WTC11 (cell line): ENCODE measurements around the gene ACOX2. TPM values are rescaled to one million over a fixed set of nuclear protein-coding genes. Genes with fewer than 3 reads are reported as not detected.

ENCODE experiments used
- ATAC-seq: fragments of 200-7000 bp; cut with Tn5 transposase; 2 replicates; pipeline ENCODE4 v1.10.0; 2021; ENCODE audit warnings: mild to moderate bottlenecking, moderate library complexity
- CTCF ChIA-PET: fragments of 300-600 bp; sonication (Branson Sonifier 250); formaldehyde crosslinking; loops from one replicate; lab custom pipeline; 2021; ENCODE audit warnings: antibody characterized with exemption; lab: Charles Lee
- POLR2A ChIA-PET: fragments of 350-600 bp; sonication (Branson Sonifier 250); formaldehyde crosslinking; loops from one replicate; lab custom pipeline; 2021; ENCODE audit warnings: antibody characterized with exemption; lab: Charles Lee
- DNase-seq: peaks from one replicate; pipeline ENCODE4 v3.0.0; 2021; ENCODE audit warnings: low spot score
- H3K27ac Mint-ChIP-seq: 2 replicates; pipeline ENCODE4 v1.8.0; 2021; ENCODE audit warnings: mixed read lengths
- H3K27me3 Mint-ChIP-seq: 2 replicates; pipeline ENCODE4 v1.8.0; 2021; ENCODE audit warnings: low read depth, mild to moderate bottlenecking, moderate library complexity, mixed read lengths
- H3K36me3 Mint-ChIP-seq: 2 replicates; pipeline ENCODE4 v1.8.0; 2021; ENCODE audit warnings: mixed read lengths
- H3K4me1 Mint-ChIP-seq: 2 replicates; pipeline ENCODE4 v1.8.0; 2022; ENCODE audit warnings: mixed read lengths
- H3K4me3 Mint-ChIP-seq: 2 replicates; pipeline ENCODE4 v1.8.0; 2021; ENCODE audit warnings: mild to moderate bottlenecking, moderate library complexity, mixed read lengths
- H3K9me3 Mint-ChIP-seq: 2 replicates; pipeline ENCODE4 v1.8.0; 2021; ENCODE audit warnings: mixed read lengths
- ELF4 ChIP-seq: sonication (generic); formaldehyde crosslinking; IDR thresholded peaks from 2 replicates; pipeline ENCODE4 v1.8.1; 2022; ENCODE audit warnings: low read depth, mild to moderate bottlenecking, moderate library complexity, missing genetic modification reagents
- ETV6 ChIP-seq: sonication (generic); formaldehyde crosslinking; IDR thresholded peaks from 2 replicates; pipeline ENCODE4 v1.8.1; 2022; ENCODE audit warnings: mild to moderate bottlenecking, missing genetic modification reagents
- FOXP1 ChIP-seq: sonication (generic); formaldehyde crosslinking; IDR thresholded peaks from 2 replicates; pipeline ENCODE4 v1.8.0; 2022; ENCODE audit warnings: missing genetic modification reagents, mild to moderate bottlenecking, moderate library complexity, borderline replicate concordance
- KAT7 ChIP-seq: sonication (generic); formaldehyde crosslinking; IDR thresholded peaks from 2 replicates; pipeline ENCODE4 v1.8.1; 2023; ENCODE audit warnings: missing genetic modification reagents, mild to moderate bottlenecking, borderline replicate concordance
- SMAD3 ChIP-seq: sonication (generic); formaldehyde crosslinking; IDR thresholded peaks from 2 replicates; pipeline ENCODE4 v1.8.0; 2022; ENCODE audit warnings: missing genetic modification reagents, mild to moderate bottlenecking, borderline replicate concordance
- TCF7 ChIP-seq: sonication (generic); formaldehyde crosslinking; IDR thresholded peaks from 2 replicates; pipeline ENCODE4 v1.8.0; 2022; ENCODE audit warnings: mild to moderate bottlenecking, low read depth, missing genetic modification reagents, moderate library complexity
- TP53 ChIP-seq: sonication (generic); formaldehyde crosslinking; IDR thresholded peaks from 2 replicates; pipeline ENCODE4 v1.8.1; 2023; ENCODE audit warnings: mild to moderate bottlenecking, missing genetic modification reagents
- ZBTB21 ChIP-seq: sonication (generic); formaldehyde crosslinking; IDR thresholded peaks from 2 replicates; pipeline ENCODE4 v1.8.1; 2023; ENCODE audit warnings: mild to moderate bottlenecking, missing genetic modification reagents, borderline replicate concordance
- ZNF232 ChIP-seq: sonication (generic); formaldehyde crosslinking; IDR thresholded peaks from 2 replicates; pipeline ENCODE4 v1.8.0; 2022; ENCODE audit warnings: mild to moderate bottlenecking, missing genetic modification reagents
- ZNF396 ChIP-seq: fragments of 250-450 bp; sonication (Bioruptor Pico); IDR thresholded peaks from 2 replicates; pipeline ENCODE4 v1.8.0; 2021; ENCODE audit warnings: mild to moderate bottlenecking, moderate library complexity, borderline replicate concordance
- total RNA-seq: library from RNA; stranded (reverse); gene quantifications from 3 replicates; pipeline ENCODE4 v1.2.3, GENCODE V29; 2021
- TF ChIP-seq, protein P1 (sequence below): fragments of 200-600 bp; IDR thresholded peaks from 2 replicates; pipeline ENCODE4 v1.8.0; 2022; ENCODE audit warnings: antibody characterized with exemption
- TF ChIP-seq, protein P2 (sequence below): fragments of 250-450 bp; sonication (Bioruptor Pico); IDR thresholded peaks from 2 replicates; pipeline ENCODE4 v1.8.0; 2021; ENCODE audit warnings: mild to moderate bottlenecking
- TF ChIP-seq, protein P3 (sequence below): sonication (generic); formaldehyde crosslinking; IDR thresholded peaks from 2 replicates; pipeline ENCODE4 v1.8.1; 2023; ENCODE audit warnings: mild to moderate bottlenecking, missing genetic modification reagents
- TF ChIP-seq, protein P4 (sequence below): sonication (generic); formaldehyde crosslinking; IDR thresholded peaks from 2 replicates; pipeline ENCODE4 v1.8.1; 2023; ENCODE audit warnings: mild to moderate bottlenecking, missing genetic modification reagents, moderate library complexity

ACOX2 gene
- total RNA-seq, 1 experiment from 2014 or later, result 1.1 TPM

DNA sequence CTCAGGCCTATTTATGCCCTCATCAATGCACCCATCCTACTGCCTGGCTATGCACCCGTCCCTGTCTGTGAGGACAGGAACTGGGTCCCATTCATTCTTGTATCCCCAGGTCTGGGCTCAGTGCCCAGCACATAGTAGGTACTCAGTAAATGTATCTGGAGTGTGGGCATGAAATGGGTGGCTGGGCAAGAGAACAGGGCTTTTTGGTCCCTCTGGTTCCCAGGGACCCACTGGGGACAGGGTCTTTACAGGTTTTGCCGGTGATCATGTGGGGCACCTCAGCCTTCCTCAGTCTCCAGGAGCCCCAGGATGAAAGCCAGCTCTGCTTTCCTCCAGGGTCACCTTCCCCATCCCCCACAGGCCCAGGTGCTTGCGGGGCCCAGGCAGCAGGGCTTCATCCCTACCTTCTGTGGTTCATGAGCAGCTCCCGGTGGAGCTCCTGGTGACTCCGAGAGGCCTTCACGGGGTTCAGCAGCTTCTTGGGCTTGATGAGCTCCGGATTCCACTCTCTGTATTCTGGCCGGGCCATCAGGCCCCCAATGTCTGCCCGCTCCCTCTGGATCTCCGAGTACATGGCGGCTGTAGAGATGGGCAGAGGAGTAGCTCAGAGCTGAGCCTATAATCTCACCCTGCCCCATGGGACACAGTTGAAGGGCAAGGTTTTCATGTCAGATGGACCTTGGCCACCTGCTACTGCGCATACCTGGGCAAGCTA, 32.5 kb upstream of the ACOX2 start:
- H3K4me1 Mint-ChIP-seq, result peaks cover 42% of the 10 kb centered on the region
- CTCF ChIA-PET, result interaction anchor here (0.6 to 14.3 kb wide), 26 partner anchors 8 to 1982 kb away, joined by 3 to 223 read pairs (median 6); partner anchors contain the start of genes ACOX2, FAM107A, HTD2 and KCTD6

DNA sequence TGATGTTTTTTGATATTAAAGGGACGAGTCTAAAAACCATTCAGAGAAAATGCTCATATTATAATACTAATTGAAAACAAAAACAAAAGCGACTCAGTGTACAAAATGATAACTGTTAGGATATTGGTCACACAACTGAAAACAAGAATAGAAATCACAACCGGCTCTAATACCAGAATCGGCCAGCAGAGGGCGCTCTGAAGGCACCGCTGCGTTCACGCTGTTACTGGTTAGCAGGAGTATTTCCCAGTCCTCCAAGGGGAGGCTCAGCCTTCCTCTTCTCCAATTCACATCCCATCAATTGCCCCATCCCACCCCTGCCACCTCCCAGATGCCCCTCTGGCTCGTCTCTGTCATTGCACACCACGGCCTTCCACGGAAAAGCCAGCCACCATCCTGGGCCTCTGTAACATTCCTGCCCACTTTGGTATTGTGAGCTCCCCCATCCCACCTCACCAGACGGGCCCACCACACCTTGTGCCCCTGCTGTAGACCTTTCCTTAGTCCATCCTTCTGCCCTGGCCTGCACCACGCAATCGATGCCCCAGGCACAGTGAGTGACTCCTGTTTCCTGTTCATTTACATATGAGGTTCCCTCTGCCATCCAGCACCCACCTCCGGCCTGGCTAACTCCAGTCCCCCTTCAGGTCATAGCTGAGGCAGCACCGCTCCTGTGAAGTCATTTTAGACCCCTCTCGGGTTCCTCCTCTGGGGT, 31.7 kb upstream of the ACOX2 start:
- ATAC-seq (peak; percentile 43), DNase-seq (peak; percentile 88)
- TF ChIP-seq ZNF232 (CRISPR knock-in tag), result no peak
- TF ChIP-seq, protein P1, sequence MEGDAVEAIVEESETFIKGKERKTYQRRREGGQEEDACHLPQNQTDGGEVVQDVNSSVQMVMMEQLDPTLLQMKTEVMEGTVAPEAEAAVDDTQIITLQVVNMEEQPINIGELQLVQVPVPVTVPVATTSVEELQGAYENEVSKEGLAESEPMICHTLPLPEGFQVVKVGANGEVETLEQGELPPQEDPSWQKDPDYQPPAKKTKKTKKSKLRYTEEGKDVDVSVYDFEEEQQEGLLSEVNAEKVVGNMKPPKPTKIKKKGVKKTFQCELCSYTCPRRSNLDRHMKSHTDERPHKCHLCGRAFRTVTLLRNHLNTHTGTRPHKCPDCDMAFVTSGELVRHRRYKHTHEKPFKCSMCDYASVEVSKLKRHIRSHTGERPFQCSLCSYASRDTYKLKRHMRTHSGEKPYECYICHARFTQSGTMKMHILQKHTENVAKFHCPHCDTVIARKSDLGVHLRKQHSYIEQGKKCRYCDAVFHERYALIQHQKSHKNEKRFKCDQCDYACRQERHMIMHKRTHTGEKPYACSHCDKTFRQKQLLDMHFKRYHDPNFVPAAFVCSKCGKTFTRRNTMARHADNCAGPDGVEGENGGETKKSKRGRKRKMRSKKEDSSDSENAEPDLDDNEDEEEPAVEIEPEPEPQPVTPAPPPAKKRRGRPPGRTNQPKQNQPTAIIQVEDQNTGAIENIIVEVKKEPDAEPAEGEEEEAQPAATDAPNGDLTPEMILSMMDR, result peak; percentile 97
- Mint-ChIP-seq H3K27ac (no peak overlapping the region), H3K4me1 (peaks cover 35% of the 10 kb centered on the region), H3K27me3 (peaks cover 6% of the 10 kb centered on the region), H3K4me3 (no peak overlapping the region), H3K9me3 (peaks cover 16% of the 10 kb centered on the region), H3K36me3 (peaks cover 5% of the 10 kb centered on the region)
- POLR2A ChIA-PET, result no interaction called here
- CTCF ChIA-PET, result interaction anchor here (0.6 to 14.3 kb wide), 30 partner anchors 8 to 1983 kb away, joined by 3 to 223 read pairs (median 6); partner anchors contain the start of genes ACOX2, FAM107A, HTD2 and KCTD6

More for the DNA sequence above, 32.5 kb upstream of the ACOX2 start:
- Mint-ChIP-seq H3K4me3 (no peak overlapping the region), H3K27ac (no peak overlapping the region), H3K27me3 (peaks cover 6% of the 10 kb centered on the region), H3K36me3 (peaks cover 2% of the 10 kb centered on the region; the same call in 1 of the 2 replicates), H3K9me3 (peaks cover 11% of the 10 kb centered on the region)
- no peak for TF ChIP-seq ELF4
- no peak for TF ChIP-seq ETV6 (CRISPR knock-in tag)
- no peak for TF ChIP-seq FOXP1
- TF ChIP-seq TP53 (CRISPR knock-in tag), result no peak
- no peak for TF ChIP-seq TCF7 (CRISPR knock-in tag)
- TF ChIP-seq, protein P2, sequence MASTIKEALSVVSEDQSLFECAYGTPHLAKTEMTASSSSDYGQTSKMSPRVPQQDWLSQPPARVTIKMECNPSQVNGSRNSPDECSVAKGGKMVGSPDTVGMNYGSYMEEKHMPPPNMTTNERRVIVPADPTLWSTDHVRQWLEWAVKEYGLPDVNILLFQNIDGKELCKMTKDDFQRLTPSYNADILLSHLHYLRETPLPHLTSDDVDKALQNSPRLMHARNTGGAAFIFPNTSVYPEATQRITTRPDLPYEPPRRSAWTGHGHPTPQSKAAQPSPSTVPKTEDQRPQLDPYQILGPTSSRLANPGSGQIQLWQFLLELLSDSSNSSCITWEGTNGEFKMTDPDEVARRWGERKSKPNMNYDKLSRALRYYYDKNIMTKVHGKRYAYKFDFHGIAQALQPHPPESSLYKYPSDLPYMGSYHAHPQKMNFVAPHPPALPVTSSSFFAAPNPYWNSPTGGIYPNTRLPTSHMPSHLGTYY (CRISPR knock-in tag), result no peak
- TF ChIP-seq, protein P3, sequence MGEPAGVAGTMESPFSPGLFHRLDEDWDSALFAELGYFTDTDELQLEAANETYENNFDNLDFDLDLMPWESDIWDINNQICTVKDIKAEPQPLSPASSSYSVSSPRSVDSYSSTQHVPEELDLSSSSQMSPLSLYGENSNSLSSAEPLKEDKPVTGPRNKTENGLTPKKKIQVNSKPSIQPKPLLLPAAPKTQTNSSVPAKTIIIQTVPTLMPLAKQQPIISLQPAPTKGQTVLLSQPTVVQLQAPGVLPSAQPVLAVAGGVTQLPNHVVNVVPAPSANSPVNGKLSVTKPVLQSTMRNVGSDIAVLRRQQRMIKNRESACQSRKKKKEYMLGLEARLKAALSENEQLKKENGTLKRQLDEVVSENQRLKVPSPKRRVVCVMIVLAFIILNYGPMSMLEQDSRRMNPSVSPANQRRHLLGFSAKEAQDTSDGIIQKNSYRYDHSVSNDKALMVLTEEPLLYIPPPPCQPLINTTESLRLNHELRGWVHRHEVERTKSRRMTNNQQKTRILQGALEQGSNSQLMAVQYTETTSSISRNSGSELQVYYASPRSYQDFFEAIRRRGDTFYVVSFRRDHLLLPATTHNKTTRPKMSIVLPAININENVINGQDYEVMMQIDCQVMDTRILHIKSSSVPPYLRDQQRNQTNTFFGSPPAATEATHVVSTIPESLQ (CRISPR knock-in tag), result no peak
- TF ChIP-seq ZNF396, result no peak
- TF ChIP-seq, protein P4, sequence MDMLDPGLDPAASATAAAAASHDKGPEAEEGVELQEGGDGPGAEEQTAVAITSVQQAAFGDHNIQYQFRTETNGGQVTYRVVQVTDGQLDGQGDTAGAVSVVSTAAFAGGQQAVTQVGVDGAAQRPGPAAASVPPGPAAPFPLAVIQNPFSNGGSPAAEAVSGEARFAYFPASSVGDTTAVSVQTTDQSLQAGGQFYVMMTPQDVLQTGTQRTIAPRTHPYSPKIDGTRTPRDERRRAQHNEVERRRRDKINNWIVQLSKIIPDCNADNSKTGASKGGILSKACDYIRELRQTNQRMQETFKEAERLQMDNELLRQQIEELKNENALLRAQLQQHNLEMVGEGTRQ, result no peak
- ATAC-seq (no peak), DNase-seq (no peak)
- POLR2A ChIA-PET, result no interaction called here

DNA sequence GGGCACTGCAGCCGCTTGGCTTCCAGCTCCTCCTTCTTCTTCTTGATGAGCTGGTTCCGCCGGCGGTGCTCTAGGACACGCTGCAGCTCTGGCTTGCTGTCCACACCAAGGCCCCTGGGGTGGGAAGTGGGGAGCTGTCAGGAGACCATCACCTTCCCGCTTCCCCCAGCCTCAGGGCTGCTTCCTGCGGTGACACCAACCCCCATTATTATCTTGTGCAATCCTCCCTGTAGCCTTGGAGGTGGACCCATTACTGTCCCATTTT, 30.2 kb upstream of the ACOX2 start:
- ChIA-PET CTCF (interaction anchor here (1.0 to 14.3 kb wide), 13 partner anchors 9 to 261 kb away, joined by 3 to 223 read pairs (median 6); partner anchors contain the start of genes FAM107A, HTD2, KCTD6 and RPP14), POLR2A (interaction anchor here (1.5 to 2.4 kb wide), 2 partner anchors 18 to 56 kb away, joined by 3 to 5 read pairs; no protein-coding TSS in a partner anchor)
- DNase-seq (no peak), ATAC-seq (no peak)
- Mint-ChIP-seq H3K9me3 (peaks cover 20% of the 10 kb centered on the region), H3K36me3 (peaks cover 5% of the 10 kb centered on the region), H3K27me3 (peaks cover 4% of the 10 kb centered on the region), H3K4me3 (no peak overlapping the region), H3K4me1 (peaks cover 29% of the 10 kb centered on the region), H3K27ac (no peak overlapping the region)
- TF ChIP-seq KAT7, result no peak
- no peak for TF ChIP-seq ZBTB21
- no peak for TF ChIP-seq ZNF396
- TF ChIP-seq SMAD3 (CRISPR knock-in tag), result no peak
- TF ChIP-seq, protein P1, result no peak
